Measurements from ENCODE around the gene COL8A1.
"Not testable (repeated sequence)": the region's sequence is repeated elsewhere in the genome, so short reads cannot be mapped to it uniquely, and the experiment has no call there.

The COL8A1 gene

DNA sequence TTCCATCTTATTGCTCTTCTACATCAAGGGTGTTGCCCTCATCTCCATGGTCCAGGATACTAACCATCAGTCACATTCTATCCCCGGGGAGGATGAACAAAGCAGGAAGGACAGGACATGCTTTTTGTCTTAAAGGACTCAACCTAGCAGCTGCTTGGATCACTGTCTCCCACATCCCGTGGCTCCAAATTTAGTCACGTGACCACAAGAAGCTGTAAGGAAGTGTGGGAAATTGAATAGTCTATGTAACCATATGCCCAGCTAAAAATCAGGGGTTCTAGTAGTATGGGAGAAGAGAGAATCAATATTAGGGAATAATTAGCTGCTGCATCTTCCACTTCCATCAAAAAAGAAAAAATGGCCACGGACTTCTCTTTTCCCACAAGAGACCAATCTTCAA lies 161.0 kb downstream of the COL8A1 start:
- DNase-seq (ENCODE audit: low read depth) = no peak

DNA sequence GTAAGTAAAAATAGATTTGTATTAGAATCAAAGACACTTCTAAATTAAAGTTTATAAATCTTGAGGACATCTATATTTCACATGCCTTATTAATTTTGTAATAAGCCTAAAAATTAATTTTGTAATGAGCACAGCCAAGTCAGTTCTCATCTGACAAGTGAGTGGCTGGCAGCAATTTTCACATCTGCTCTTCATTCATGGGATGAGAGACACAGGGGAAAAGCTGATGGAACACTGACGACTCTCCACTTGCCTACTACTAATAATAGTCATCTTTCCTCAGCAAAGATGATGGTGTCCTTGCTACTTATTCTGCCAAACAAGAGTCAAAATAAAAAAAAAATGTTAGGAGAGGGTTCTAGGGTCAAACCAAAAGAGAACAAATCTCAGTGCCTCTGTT lies 164.9 kb downstream of the COL8A1 start:
- no peak for DNase-seq (ENCODE audit: low read depth)

DNA sequence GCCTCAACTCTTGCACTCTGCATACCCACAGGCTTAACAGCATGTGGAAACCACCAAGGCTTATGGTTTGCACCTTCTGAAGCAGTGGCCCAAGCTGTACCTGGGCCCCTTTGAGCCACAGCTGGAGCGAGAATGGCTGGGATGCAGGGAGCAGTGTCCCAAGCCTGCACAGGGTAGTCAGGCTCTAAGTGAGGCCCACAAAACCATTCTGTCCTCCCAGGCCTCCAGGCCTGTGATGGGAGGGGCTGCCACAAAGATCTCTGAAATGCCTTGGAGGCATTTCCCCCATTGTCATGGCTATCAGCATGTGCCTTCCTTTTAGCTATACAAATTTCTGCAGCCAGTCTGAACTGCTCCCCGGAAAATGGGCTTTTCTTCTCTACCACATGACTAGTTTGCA lies 166.8 kb downstream of the COL8A1 start:
- DNase-seq (ENCODE audit: low read depth) = no peak

DNA sequence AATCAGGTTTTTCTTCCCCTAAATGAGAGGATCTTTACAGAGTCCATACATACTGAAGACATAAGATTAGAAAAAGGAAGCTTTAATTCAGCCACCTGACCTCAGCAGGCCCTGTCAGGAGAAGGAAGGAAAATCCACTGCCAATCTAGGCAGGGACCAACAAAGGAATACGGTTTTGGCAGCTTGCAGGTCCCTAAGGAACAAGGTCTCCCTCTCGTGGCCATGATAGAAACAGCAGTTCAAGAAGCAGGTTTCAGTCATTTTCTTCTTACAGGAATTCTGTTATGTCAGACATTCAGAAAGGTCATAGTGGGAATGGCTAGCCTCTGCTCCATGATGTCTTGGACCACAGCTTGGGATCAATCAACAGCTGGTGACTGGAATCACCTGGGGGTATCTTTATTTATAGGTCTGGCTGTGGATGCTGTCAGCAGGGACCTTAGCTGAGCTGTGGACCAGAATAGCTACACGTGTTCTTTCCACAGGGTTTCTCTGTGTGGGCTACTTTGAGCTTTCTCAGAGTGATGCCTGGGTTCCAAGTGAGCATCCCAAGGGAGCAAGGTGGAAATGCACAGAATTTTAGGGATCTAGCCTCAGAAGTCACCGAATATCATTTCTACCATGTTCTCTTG lies 169.9 kb downstream of the COL8A1 start:
- DNase-seq (ENCODE audit: low read depth) = peak; percentile 78

DNA sequence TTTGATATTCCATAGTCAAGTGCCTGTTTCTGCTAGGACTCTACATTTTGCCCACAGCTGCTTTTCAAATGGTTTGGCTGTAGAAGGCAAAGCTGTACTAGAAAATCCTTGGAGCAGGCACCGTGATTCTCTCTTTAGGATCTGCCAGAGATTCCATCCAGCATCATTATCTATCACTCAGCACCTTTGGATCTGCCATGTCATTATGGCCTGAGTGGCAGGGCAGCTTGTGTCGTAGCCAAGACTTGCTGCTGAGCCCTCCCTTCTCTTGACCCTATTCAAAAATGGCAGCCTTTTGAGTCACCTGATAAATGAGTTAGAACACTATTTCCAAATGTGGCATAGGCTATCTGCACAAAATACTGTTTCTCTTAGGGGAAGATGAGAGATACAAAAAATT lies 171.2 kb downstream of the COL8A1 start:
- no peak for DNase-seq (ENCODE audit: low read depth)

DNA sequence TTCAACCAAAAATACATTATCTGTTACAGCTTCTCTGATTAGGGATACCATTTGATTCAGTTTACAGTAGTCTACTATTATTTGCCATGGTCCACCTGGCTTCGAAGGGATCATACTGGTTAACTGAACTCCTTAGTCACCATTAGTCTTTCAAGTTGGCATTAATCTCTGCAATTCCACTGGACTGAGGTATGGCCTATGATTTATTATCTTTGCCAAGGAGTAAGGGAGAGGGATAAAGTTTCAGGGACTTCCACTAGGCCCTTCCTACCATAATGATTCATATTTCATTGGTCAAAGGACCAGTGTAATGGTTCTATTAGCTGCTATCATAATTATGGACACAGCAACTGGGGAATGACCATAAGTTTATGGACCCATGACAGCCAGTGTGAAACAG lies 172.0 kb downstream of the COL8A1 start:
- DNase-seq (ENCODE audit: low read depth) = no peak

DNA sequence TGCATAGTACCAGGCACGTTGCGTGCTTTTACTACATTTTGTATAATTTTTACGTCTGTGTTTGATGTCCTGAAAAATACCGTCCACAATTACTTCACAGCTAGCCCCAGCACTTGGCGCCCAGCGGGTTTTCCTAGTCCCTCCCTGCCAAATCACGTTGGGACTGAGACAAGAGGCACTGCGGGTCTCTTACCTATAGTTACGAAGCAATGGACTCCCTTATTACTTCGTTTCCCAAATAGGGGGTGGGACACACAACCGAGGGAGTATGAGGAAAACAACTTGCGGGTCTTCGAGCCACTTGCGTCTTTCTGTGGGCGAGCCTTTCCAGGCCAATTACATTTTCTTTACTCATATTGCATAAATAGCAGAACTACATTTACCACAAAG lies 178.6 kb downstream of the COL8A1 start:
- peak; percentile 58 for DNase-seq (ENCODE audit: low read depth)

DNA sequence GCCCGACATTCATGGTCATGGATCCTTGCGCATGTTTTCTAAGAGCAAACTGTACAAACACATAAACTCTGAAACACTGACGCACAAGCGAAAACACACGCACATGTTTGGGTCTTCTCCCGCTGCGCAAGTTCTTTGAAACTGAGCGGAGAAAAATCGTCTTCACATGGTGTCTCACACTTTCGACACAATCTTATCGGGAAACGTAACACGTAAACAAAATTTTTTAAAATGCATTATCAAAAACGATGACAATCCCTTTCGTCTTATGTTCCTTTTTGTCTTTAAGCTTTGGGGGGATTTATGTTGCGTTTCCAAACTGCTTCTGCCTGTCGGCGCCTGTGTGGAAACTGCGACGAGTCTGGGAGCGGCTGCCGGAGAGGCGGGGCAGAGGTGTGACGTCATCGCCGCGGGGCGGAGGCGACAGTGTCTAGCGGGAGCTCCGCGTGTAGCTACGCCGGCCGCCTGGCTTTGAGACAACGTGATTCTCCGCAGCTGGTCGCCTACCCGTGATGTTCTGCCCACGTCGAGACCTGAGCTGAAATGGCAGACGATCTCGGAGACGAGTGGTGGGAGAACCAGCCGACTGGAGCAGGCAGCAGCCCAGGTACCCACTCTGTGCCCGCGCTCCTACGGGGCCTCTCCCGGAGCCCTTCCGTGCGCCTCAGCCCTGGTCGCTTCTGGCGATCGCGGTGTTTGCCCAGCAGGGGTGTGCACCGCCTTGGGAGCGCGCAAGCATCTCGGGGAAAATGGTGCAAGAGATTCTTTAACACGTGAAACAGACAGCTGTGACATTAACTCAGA lies 179.2 kb downstream of the COL8A1 start, which contains the start of gene CMSS1:
TSS of gene CMSS1 (plus strand) at position 426 of the 804 bp plus-strand sequence.
- peak; percentile 93 for DNase-seq (ENCODE audit: low read depth)

DNA sequence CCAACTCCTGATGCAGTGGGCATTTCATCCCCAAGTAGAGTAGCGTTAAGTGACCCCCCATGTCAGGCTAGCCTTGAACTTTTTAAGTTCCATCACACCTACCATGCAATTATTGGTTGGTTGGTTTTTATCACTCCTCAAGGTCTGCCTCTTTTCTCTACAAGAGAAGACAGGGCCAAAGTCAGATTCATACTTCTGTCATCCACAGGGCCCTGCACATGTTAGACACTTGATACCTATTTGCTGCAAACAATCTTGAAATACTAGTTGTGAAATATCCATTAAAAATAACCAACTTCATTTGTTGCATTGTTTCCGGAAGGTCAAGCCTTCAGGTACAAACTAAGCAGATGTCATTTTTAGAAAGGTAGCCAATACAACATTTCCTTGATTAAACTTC lies 180.4 kb downstream of the COL8A1 start:
- DNase-seq (ENCODE audit: low read depth) = no peak

DNA sequence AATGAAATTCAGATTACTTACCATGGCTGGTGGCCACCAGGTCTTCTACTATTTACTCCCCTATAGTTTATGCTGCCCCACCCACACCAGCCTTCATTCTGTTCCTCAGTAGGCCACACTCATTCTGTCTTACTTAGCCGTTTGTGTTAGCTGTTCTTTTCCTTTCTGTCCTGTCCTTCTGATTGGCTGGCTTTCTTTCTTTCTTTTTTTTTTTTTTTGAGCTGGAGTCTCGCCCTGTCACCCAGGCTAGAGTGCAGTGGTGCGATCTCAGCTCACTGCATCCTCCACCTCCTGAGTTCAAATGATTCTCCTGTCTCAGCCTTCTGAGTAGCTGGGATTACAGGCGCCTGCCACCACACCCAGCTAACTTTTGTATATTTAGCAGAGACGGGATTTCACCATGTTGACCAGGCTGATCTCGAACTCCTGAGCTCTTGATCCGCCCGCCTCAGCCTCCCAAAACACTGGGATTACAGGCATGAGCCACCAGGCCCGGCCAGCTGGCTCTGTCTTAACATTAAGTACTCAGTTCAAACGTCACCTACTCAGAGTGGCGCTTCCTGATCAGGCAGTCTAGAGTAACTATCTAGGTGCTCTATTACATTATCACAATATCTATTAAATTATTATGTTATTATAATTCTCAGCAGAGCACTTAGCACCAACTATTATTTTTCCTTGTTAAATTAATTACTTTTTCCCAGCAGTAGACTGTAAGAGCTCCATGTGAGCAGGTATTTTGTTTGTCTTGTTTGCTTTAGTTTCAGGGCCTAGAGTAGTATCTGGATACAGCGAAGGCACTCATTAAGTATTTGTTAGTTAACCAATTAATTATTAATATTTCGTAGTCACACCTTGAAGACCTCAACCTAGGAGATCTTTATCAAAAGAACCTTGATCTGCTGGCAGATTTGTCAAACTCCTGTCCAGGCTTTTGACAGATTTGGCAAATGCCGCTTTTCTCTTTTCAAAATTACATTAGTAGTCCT lies 185.6 kb downstream of the COL8A1 start:
- DNase-seq (ENCODE audit: low read depth) = no peak

DNA sequence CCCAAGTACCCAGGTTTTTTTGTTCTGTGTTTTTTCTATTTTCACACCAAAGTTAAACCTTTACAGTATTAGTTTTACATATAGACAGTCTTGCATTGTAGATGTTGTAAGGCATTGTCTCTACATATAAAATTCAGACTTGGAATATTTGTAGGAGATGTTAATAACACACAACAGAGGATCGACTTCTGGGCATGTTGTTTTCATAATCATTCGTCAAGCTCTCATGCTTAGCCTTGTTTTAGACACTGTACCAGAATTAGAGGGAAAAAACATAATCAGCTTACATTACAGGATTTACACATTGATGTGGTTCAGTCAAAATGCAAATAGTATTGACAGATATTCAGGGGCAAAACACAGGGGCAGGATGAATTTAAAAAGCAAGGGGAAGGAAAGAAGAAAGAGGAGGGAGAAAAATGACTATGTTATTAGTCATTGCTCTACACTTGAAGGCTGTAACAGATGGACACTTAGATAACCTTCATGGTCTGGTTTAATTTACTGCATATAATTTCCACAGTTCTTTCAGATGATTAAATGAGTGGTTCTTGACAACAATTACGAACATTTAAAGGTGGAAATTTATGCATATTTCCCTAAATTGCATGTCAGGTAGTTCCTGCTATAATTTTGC lies 186.7 kb downstream of the COL8A1 start:
- DNase-seq (ENCODE audit: low read depth) = peak; percentile 77

DNA sequence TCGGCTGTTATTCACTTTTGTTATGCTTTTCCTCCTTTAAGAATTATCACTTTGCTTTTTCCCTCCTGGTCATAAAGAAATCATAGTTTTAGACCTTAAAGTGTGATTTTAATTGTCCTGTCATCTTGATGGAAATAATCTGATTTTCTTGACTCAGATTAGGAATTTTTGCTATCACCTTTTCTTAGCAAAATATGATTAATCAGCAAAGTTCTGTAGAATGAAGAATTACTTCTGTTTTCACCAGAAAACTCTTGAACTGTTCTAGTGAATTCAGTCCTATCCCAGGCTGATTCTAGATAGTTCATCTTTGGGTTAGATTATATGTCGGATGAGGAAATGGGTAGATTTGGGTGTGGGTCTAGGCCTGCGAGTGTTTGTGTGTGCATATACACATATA lies 191.4 kb downstream of the COL8A1 start:
- DNase-seq (ENCODE audit: low read depth) = no peak

DNA sequence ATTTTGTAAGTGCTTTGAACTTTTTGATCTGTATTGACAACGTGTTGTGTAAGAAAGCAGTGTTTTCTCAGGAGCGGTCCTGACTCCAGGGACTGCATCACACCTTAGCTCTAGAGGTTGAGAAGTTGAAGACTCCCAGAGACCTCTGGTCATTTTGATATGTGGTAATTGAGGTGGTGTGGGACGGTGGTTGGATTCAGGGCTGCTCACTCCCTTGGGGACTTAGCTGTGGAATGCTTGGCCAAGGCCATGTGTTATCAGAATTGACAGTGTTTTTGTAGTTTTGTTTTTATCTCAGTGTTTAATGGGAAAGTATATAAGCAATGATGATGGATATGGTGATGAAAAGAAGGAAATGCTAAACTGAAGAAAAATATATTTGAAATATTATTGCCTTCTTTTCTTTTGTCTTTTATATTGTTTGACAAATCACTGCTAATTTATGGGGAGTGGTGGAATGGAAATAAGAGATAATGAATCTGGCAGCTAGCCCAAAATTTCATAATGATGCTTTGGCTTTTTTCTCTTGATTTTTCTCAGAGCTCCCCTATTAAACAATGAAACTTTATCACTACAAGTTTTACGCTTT lies 195.3 kb downstream of the COL8A1 start:
- DNase-seq (ENCODE audit: low read depth) = no peak

DNA sequence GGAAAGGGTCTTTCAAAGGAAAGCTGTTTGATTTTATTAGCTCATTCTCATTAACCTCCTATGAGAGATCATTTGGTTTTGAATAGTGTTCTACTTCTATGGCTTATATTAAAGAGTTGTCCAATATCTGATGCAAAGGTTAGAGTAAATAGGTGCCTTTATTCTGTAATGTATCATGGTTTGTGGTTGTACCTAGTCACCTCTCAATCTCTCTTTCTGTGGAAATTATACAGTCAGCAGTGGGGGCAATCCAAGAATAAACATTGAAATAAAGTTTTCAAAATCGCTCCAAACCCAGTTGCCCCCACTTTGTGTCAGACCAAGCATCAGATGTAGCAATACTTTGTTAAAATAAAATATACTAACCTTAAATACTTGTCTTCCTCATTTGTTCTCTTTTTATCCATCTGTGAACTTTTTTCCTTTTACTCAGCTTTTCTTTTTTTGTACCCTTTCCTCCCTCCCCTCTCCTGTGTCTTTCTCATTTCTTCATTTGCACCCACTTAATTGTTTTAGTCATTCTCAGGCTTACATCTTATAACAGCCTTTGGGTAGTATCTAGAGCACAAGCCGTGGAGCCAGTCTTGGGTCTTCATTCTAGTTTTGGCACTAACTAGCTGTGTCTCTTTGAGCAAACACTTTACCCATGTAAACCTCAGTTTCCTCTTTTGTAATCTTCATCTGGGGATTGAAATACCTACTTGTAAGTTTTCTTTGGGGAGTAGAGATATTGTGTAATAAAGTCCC lies 196.0 kb downstream of the COL8A1 start:
- no peak for DNase-seq (ENCODE audit: low read depth)

DNA sequence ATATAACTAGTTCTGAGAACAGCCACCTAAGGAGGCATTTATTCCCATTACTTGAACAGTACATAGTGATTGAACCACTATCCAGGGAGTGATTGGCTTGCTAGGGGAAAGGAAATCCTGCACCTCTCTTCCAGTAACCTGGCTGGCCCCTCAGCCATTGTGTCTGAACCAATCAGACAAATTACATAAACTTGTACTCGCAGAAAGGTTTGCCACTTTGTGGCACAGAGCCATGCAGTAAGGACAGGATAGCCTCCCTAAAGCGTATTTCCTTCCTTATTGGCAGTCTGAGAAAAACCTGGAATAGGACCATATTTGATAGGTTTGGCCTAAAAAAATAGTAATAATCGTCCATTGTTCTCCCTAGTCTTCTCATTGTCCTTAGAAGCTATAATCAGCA lies 198.3 kb downstream of the COL8A1 start:
- DNase-seq (ENCODE audit: low read depth) = no peak

DNA sequence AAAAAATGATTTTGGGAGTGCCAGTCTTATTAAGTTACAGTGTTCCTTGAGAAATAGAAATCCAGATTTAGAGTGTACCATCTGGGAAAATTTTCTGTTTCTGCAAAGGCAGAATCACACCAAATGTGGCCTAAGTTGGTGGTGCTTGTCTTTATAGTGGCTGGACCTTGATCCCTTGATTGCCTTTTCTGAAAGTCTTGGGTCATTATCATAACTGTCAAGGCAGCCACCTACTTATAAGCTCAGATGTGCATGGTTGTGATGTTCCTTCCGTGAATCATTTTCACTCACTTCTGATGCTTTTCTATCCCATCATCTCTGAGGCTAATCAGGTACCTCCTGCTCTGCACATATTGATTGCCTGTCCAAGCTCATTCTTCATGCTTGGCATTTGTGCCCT lies 199.3 kb downstream of the COL8A1 start:
- DNase-seq (ENCODE audit: low read depth) = no peak

DNA sequence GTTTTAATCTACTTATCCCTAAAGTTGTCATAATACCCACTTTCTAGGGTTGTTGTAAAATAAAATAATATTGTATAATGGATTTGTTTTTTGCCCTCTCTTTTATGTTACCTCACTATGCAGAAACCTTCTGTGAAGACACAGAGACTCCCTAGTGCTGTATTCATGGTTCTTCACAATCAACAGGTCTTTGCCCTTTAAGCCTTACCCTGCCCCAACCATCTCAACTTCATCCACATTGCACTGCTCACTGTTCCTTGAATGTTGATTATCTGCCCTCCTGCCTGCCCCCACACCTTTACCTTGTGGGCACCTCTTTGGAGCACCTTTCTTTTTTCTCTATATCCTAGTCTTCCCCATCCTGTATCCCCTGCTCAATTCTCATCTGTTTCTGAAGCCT lies 200.4 kb downstream of the COL8A1 start:
- DNase-seq (ENCODE audit: low read depth) = no peak

DNA sequence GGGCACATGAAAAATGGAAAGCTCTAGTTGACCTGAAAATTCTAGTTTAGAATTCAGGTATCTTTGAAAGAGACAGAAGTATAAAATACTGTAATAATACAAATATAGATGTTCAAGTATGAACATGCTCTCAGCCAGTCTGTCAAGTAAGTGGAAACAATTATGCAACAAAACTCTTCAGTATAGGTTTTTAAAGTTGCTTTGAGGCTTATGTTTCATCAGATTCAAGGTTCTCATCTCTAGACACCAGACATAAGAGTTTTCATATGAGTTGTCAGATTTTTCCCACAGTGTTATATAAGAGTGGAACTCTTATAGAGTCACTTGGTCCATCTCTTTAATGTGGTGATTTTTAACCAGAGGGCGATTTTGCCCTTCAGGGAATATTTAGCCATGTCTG lies 201.2 kb downstream of the COL8A1 start:
- DNase-seq (ENCODE audit: low read depth) = no peak

DNA sequence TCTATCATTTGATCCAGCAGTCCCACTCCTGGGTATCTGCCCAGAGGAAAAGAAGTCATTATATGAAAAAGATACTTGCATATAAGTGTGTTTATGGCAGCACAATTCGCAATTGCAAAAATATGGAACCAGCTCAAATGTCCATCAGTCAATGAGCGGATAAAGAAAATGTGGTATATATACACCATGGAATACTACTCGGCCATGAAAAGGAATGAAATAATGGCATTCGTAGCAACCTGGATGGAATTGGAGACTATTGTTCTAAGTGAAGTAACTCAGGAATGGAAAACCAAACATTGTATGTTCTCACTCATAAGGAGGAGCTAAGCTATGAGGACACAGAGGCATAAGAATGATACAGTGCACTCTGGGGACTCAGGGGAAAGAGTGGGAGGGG lies 203.6 kb downstream of the COL8A1 start:
- DNase-seq (ENCODE audit: low read depth) = not testable (repeated sequence)

DNA sequence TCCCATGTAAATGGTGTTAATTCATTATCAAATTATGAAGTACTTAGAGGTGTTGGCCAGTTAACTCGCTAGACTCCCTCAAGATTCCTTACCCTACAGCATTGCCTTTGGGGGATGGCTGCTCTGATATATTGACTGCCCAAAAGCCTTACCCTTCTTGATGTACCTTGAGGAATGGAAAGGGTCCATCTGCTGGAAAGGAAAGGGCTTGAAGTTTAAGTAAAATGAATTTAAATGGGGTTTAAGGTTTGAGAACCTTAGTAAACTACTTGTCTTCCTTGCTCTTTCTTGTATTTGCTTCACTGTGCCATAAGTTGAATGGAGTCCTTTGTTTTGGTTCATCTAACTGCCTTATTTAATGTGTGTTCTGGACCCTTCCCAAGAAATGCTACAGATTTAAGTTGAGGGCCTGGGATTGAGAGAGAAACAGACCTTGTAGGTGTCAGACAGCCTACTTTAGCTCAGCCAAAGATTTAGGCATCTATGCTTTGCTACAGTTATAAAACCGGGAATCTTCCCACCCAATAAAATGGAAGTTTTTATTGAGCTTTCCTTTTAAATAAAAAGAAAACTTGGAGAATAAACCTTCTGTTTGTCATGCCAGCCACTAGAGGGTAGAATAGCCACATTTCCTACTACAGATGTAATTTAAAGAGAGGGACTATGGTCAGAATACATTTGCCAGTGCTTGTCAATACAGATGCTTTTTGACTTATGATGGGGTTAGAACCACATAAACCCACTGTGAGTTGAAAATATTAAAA lies 204.6 kb downstream of the COL8A1 start:
- DNase-seq (ENCODE audit: low read depth) = peak; percentile 76

Data from ELR (cell line).